Colonic mucosa (tissue), 4 donors: Measurements from ENCODE around the gene DNAJC3. TPM values are rescaled to one million over a fixed set of nuclear protein-coding genes. Genes with fewer than 3 reads are reported as not detected.

Source experiments
- DNase-seq: peaks from one replicate; pipeline ENCODE4 v3.0.0-alpha.2; 2020
- H3K27ac ChIP-seq: fragments of 200-600 bp; one replicate; pipeline ENCODE4 v1.8.0; 2021
- H3K27me3 ChIP-seq: fragments of 200-600 bp; one replicate; pipeline ENCODE4 v1.8.0; 2021
- H3K36me3 ChIP-seq: fragments of 200-600 bp; one replicate; pipeline ENCODE4 v1.8.0; 2021
- H3K4me1 ChIP-seq: fragments of 200-600 bp; one replicate; pipeline ENCODE4 v1.8.0; 2021; ENCODE audit warnings: mild to moderate bottlenecking
- H3K4me3 ChIP-seq: fragments of 200-600 bp; one replicate; pipeline ENCODE4 v1.8.0; 2021
- H3K9ac ChIP-seq, 2 donors: one replicate each; pipeline ENCODE4 v1.7.0; 2013; ENCODE audit warnings: control low read depth in 2 of 2, low read depth in 2 of 2, low read length in 2 of 2
- H3K9me3 ChIP-seq: fragments of 200-600 bp; one replicate; pipeline ENCODE4 v1.8.0; 2021
- intact Hi-C: fragments of 100-400 bp; cut with DNase I; formaldehyde crosslinking; loops from one replicate; pipeline ENCODE4 v1.14.1; 2022
- total RNA-seq, 2 donors: library from RNA; stranded (reverse); fragmentation: NEBNext Ultra II Directional in 1 of 2; extraction: Animal tissue kit (Norgen Biotek cat#: 25700) in 1 of 2; gene quantifications; one replicate each; pipeline ENCODE4 v1.2.1, GENCODE V29; 2021
- TF ChIP-seq, protein P1 (sequence below): fragments of 200-600 bp; IDR thresholded peaks from one replicate; pipeline ENCODE4 v1.8.0; 2022; ENCODE audit warnings: antibody characterized with exemption, mild to moderate bottlenecking
- donor health status: healthy.
- donor health status: DM: no; HTN: no; CAD: no.
- donor health status: DM: no; HTN: no; CAD: no.

Gene DNAJC3
- total RNA-seq, 2 donors from 2014 or later = 70.6 to 76.8 TPM

DNA sequence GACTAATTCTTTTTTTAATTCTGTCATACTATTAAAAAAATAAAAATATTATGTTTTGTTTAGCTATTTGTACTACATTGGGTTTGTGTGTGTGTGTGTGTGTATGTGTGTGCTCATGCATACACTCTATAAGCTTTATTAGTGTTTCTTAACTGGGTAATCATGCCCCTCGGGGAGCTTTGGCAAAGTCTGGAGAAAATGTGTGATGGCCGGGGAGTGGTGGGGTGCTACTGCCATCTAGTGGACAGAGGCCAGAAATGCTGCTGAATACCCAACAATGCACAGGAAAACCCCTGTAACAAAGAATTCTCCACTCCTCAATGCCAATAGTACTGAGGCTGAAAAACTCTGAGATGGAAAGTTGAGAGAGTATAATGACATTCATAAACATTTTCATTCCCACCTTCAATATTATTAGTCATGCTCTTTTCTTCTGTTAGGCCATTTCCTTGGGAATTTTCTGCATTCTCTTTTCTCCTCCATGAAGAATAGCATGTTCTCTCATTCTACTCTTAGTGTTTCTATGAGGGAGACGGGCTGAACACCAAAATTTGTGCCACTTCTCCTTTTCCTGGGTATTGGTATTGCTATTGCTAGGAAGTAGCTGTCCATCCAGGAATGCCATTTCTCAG, 157.3 kb downstream of the DNAJC3 start:
- Histone ChIP-seq H3K27me3 (no peaks in the 10 kb centered on the region), H3K9me3 (no peaks in the 10 kb centered on the region), H3K36me3 (no peaks in the 10 kb centered on the region), H3K4me3 (no peak overlapping the region), H3K27ac (no peak overlapping the region), H3K4me1 (no peaks in the 10 kb centered on the region), H3K9ac (no peak overlapping the region)
- DNase-seq = peak; percentile 62
- intact Hi-C loops = loop anchor here (2.0 kb wide), 1 partner anchor 209 kb away; no protein-coding TSS in a partner anchor
- TF ChIP-seq, protein P1, sequence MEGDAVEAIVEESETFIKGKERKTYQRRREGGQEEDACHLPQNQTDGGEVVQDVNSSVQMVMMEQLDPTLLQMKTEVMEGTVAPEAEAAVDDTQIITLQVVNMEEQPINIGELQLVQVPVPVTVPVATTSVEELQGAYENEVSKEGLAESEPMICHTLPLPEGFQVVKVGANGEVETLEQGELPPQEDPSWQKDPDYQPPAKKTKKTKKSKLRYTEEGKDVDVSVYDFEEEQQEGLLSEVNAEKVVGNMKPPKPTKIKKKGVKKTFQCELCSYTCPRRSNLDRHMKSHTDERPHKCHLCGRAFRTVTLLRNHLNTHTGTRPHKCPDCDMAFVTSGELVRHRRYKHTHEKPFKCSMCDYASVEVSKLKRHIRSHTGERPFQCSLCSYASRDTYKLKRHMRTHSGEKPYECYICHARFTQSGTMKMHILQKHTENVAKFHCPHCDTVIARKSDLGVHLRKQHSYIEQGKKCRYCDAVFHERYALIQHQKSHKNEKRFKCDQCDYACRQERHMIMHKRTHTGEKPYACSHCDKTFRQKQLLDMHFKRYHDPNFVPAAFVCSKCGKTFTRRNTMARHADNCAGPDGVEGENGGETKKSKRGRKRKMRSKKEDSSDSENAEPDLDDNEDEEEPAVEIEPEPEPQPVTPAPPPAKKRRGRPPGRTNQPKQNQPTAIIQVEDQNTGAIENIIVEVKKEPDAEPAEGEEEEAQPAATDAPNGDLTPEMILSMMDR = peak; percentile 80

DNA sequence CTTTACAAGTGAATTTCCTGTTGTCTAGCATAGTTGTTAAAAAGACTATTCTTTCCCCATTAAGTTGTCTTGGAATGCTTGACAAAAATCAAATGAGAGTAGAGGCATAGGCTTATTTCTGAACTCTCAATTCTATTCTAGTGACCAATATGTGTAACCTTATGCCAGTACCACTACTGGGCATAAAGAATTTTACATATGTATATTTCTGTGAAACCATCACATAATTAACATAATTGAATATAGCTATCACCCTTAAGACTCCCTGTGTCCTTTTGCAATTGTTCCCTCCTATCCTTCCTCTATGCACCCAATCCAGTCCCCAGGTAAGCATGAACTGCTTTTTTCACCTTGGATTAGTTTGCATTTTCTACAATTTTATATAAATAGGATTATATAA, 165.0 kb downstream of the DNAJC3 start:
- H3K27ac ChIP-seq = no peak overlapping the region
- no peaks in the 10 kb centered on the region for H3K9me3 ChIP-seq
- H3K4me1 ChIP-seq = no peaks in the 10 kb centered on the region
- no peak for DNase-seq
- H3K27me3 ChIP-seq = no peaks in the 10 kb centered on the region
- TF ChIP-seq, protein P1 = no peak
- H3K9ac ChIP-seq = no peak overlapping the region
- no peaks in the 10 kb centered on the region for H3K36me3 ChIP-seq
- no peak overlapping the region for H3K4me3 ChIP-seq
- intact Hi-C loops = no loop called here

DNA sequence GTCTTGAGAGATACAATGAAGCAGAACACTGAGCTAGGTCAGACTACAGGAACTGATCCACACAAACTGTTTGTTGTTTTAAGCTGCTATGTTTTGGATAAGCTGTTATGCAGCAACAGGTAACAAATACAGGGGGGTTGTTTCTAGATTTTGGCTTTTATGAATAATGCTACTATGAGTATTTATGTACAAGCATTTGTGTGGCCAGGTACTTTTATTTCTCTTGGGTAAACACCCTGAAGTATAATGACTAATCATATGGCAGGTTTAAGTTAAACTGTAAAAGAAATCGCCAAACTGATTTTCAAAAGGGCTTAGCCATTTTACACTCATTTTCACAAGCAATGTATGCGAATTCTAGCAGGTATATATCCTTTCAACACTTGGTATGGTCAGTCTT, 166.0 kb downstream of the DNAJC3 start:
- Histone ChIP-seq H3K9me3 (no peaks in the 10 kb centered on the region), H3K27me3 (no peaks in the 10 kb centered on the region), H3K4me1 (no peaks in the 10 kb centered on the region), H3K27ac (no peak overlapping the region), H3K4me3 (no peak overlapping the region), H3K36me3 (no peaks in the 10 kb centered on the region), H3K9ac (no peak overlapping the region)
- intact Hi-C loops = no loop called here
- no peak for DNase-seq
- TF ChIP-seq, protein P1 = no peak

Other genes with a start within 250 kb of the DNAJC3 start
- gene CLDN10, start 124.4 kb upstream of the DNAJC3 start, total RNA-seq = under 1 TPM; 0.27 to 0.64 TPM
- 1 to 10 TPM; 2.2 to 3.6 TPM for gene DZIP1, start 32.4 kb upstream of the DNAJC3 start, total RNA-seq